H1 (cell line): ENCODE results near the gene STXBP4. TPM values are rescaled to one million over a fixed set of nuclear protein-coding genes. Genes with fewer than 3 reads are reported as not detected.

Source experiments
- ATF3 ChIP-seq: IDR thresholded peaks from 2 replicates; pipeline ENCODE4 v1.6.1; 2011; ENCODE audit warnings: low read depth, mild to moderate bottlenecking, low read length; ENCODE audit not compliant: insufficient read depth
- MAX ChIP-seq: IDR thresholded peaks from 2 replicates; pipeline ENCODE4 v1.6.1; 2012; ENCODE audit warnings: inconsistent platforms
- polyA plus RNA-seq, 7 experiments: library from polyadenylated mRNA; depleted of rRNA in 3 of 7; stranded (reverse) in 5 of 7; unstranded in 2 of 7; fragments of >200 nt in 5 of 7; fragments of 200-250 nt in 2 of 7; gene quantifications; 1 replicate in 5 of 7; 2 replicates in 1 of 7; 4 replicates in 1 of 7; pipeline versions ENCODE4 v1.2.1 to v1.2.3, GENCODE V29; 2011 to 2013; ENCODE audit warnings: missing spikeins in 2 of 7, mixed read lengths in 2 of 7
- total RNA-seq: library from RNA; stranded (reverse); fragmentation: NEBNext Ultra II Directional; extraction: Animal tissue kit (Norgen Biotek cat#: 25700); gene quantifications from 2 replicates; pipeline ENCODE4 v1.2.1, GENCODE V29; 2021

The STXBP4 gene
- total and polyA plus RNA-seq, 2 of the 8 experiments (the other 6 are each of a cell fraction or from before 2014, with no cell fraction given): 3.2 to 18.5 TPM

DNA sequence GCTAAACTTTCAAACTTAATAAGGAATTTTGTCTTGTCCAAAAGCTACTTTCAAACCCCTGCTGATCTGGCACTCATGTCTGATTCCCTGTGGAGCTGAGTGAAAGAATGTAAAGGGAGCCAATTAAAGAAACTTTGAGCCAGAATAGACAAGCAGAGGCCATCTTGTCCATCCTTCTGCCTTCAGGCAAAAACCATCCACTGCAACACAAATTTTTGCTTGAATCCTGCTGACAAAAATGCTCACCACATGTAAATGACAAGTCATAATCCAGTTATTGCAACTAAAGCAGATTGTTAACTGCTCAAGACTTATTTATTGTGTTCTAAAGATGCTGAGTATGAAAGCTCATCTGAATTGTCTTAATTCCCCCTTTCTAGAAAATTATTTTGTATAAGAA is 172.2 kb downstream of the STXBP4 start (continued):
- TF ChIP-seq MAX (no peak), ATF3 (no peak)
